ENCODE measurements around the gene RFX7. TPM values are rescaled to one million over a fixed set of nuclear protein-coding genes. Genes with fewer than 3 reads are reported as not detected.
"Not testable (repeated sequence)": the region's sequence is repeated elsewhere in the genome, so short reads cannot be mapped to it uniquely, and the experiment has no call there.

The RFX7 gene
- 21.6 TPM for polyA plus RNA-seq (2012; ENCODE audit: insufficient read depth, insufficient read length)

GRCh38 chr15:56243163-56244037 is at the start of gene RFX7:
TSS of gene RFX7 (minus strand) at chr15:56243879. CDS start at chr15:56243285, 594 bp downstream.
- peak; percentile 70 for DNase-seq (ENCODE audit: low read depth, low spot score)
- peak within 1 kb of the TSS; percentile 87 for H3K4me3 ChIP-seq (ENCODE audit: low read length)

GRCh38 chr15:56292546-56293316 is 49.1 kb upstream of the RFX7 start:
- DNase-seq (ENCODE audit: low read depth, low spot score) = no peak

DNA sequence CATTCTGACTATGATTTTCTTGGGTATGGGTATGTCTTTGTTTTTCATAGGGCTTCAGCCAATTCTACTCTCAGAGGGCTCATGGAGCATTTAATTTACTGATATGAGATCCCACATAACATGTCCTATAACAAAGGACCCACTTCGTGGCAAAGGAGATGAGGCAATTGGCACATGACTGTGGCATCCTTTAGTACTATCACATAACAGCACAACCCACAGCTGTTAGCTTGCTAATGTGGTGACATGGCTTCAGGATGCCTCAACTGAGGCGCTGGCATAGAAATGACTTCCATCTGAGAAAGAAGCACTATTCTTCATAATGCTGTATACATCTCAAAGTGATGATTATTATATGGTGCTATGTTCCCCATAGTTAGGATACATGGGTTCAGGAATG is 48.1 kb upstream of the RFX7 start:
- DNase-seq (ENCODE audit: low read depth, low spot score) = no peak

More at GRCh38 chr15:56292546-56293316, 49.1 kb upstream of the RFX7 start:
- H3K4me3 ChIP-seq (ENCODE audit: low read length) = no peak overlapping the region

GRCh38 chr15:56286213-56286612 is 42.5 kb upstream of the RFX7 start:
- no peak overlapping the region for H3K4me3 ChIP-seq (ENCODE audit: low read length)
- DNase-seq (ENCODE audit: low read depth, low spot score) = no peak

More for the DNA sequence above, 48.1 kb upstream of the RFX7 start:
- no peak overlapping the region for H3K4me3 ChIP-seq (ENCODE audit: low read length)

- no peak overlapping the region for H3K4me3 ChIP-seq (ENCODE audit: low read length)
- DNase-seq (ENCODE audit: low read depth, low spot score) = no peak
Observed at GRCh38 chr15:56281145-56281544, 37.5 kb upstream of the RFX7 start.

DNA sequence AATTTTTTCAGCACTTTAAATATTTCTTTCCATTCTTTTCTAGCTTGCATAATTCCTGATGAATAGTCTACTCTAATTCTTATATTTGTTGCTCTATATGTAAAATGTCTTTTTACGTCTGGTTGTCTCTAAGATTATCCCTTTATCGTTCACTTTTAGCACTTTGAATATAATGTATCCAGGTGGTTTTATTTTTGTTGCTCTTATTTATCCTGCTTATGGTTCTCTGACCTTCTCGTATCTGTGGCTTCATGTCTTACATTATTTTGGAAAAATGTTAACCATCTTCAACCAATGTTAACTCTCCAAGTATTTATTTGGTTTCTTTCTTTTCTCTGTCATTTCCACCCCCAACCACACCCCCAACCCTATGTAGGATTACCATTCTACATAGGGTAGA is 30.0 kb upstream of the RFX7 start:
- DNase-seq (ENCODE audit: low read depth, low spot score) = no peak
- H3K4me3 ChIP-seq (ENCODE audit: low read length) = no peak overlapping the region

GRCh38 chr15:56272454-56272853 is 28.8 kb upstream of the RFX7 start:
- H3K4me3 ChIP-seq (ENCODE audit: low read length) = no peak overlapping the region
- DNase-seq (ENCODE audit: low read depth, low spot score) = no peak

GRCh38 chr15:56266465-56266864 is 22.8 kb upstream of the RFX7 start:
- not testable (repeated sequence) for DNase-seq (ENCODE audit: low read depth, low spot score); H3K4me3 ChIP-seq (ENCODE audit: low read length)

DNA sequence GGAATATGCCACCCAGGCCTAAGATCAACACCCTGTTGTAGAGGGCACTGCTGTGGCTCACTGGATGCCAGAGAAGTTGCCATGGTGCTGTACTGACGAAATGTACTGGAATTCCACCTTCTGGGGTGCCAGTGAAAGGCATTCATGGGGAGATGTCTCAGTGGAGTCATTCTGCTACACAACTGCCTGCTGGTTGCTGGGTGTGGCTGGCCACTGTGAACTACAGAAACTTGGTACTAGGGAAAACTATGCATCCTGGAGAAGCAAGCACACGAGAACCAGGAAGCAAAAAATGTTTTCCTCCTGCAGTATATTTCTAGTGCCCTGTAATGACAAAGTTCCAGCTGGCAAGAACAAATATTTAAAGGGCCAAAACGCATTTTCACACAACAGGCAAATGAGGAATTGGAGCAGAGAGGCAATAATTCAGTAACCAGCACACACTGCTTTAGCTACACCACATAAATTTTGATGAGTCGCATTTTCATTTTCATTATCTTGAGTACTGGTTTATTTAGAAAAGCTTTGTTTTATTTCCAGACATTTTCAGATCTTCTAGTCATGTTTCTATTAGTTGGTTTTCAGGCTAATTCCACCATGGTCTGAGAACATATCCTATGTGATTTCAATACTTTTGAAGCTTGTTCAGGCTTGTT is 18.3 kb upstream of the RFX7 start:
- DNase-seq (ENCODE audit: low read depth, low spot score) = no peak
- H3K4me3 ChIP-seq (ENCODE audit: low read length) = no peak overlapping the region

DNA sequence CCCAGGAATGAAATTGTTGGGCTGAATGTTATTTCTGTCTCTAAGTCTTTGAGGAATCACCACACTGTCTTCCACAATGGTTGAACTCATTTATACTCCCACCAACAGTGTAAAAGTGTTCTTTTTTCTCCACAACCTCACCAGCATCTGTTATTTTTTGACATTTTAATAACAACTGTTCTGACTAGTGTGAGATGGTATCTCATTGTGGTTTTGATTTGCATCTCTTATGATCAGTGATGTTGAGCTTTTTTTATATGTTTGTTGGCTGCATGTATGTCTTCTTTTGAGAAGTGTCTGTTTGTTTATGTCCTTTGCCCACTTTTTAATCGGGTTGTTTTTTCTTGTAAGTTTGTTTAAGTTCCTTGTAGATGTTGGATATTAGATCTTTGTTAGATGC is 13.6 kb upstream of the RFX7 start:
- peak; percentile 28 for DNase-seq (ENCODE audit: low read depth, low spot score)
- H3K4me3 ChIP-seq (ENCODE audit: low read length) = not testable (repeated sequence)

GRCh38 chr15:56254265-56254664 is 10.6 kb upstream of the RFX7 start:
- DNase-seq (ENCODE audit: low read depth, low spot score) = no peak
- H3K4me3 ChIP-seq (ENCODE audit: low read length) = no peak overlapping the region

- no peak for DNase-seq (ENCODE audit: low read depth, low spot score)
- H3K4me3 ChIP-seq (ENCODE audit: low read length) = no peak overlapping the region
Observed at GRCh38 chr15:56252386-56252785, 8.7 kb upstream of the RFX7 start.

GRCh38 chr15:56251315-56252095 is 7.8 kb upstream of the RFX7 start:
- no peak for DNase-seq (ENCODE audit: low read depth, low spot score)
- H3K4me3 ChIP-seq (ENCODE audit: low read length) = no peak overlapping the region

- H3K4me3 ChIP-seq (ENCODE audit: low read length) = no peak overlapping the region
- DNase-seq (ENCODE audit: low read depth, low spot score) = no peak
Observed at GRCh38 chr15:56250626-56251025, 6.9 kb upstream of the RFX7 start.

DNA sequence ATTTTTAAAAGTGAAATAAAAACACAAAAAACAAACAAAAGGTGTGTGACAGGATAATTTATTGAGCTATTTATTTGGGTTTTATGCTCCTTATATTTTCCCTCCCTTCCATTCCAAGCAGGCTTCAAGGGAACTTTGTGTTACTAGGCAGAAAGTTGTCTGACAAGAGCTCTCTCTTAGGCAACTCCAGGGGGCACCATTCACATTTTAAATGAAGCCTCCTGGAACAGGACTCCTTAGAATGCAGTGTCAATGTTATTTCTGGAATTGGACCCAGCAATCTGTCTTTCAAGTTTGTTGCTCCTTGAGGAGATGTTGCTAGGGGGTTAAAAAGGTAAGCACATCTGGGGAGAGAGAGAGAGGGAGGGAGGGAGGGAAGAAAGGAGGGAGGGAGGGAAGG is 5.4 kb upstream of the RFX7 start:
- DNase-seq (ENCODE audit: low read depth, low spot score) = peak; percentile 47
- no peak overlapping the region for H3K4me3 ChIP-seq (ENCODE audit: low read length)

DNA sequence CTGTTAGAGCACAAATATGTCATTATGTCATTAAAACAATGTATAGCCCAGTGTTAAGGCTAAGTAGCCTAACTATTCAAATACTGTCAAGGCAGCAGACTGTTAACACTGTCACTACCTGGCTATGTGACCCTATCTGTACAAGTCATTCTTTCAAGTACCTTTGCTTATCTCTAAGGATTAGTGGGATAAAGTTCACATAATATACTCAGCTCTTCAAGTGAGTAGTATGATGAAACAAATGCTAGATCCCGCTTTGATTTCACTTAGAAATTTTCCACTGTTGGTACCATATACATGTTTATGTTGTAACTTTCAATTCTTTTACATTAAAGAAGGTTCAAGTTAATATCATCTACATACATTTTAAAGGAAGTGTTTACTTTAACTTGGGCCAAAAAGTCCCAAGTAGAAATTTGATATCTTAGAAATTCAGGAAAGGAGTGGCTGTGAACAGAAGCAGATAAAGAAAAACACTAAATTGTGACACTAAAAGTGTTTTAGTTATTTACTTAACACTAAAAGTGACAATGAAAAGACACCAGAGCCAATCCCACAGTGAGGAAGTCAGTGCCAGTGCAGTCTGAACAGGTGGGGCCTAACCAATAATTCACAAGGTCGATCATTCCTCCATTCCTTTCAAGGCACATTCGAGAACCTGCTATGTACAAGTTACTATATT is 4.8 kb upstream of the RFX7 start:
- H3K4me3 ChIP-seq (ENCODE audit: low read length) = no peak overlapping the region
- no peak for DNase-seq (ENCODE audit: low read depth, low spot score)

- no peak for DNase-seq (ENCODE audit: low read depth, low spot score)
- H3K4me3 ChIP-seq (ENCODE audit: low read length) = no peak overlapping the region
Observed at GRCh38 chr15:56247266-56247665, 3.6 kb upstream of the RFX7 start.
